Fibroblast of the aortic adventitia (primary cell): ENCODE data around the gene NTRK2. TPM values are rescaled to one million over a fixed set of nuclear protein-coding genes. Genes with fewer than 3 reads are reported as not detected.
A peak's percentile ranks its signal among the peaks of the same experiment; 100 is the strongest.

Experiments
- DNase-seq: peaks from one replicate; pipeline ENCODE4 v3.0.0-alpha.2; 2010; ENCODE audit warnings: low read depth
- H3K4me3 ChIP-seq: 2 replicates; pipeline ENCODE4 v1.5.1; 2011; ENCODE audit warnings: low read depth, mild to moderate bottlenecking, control low read depth, low read length, moderate library complexity
- CTCF ChIP-seq: IDR thresholded peaks from 2 replicates; pipeline ENCODE4 v1.5.1; 2011; ENCODE audit warnings: mild to moderate bottlenecking, low read length, control low read depth, inconsistent platforms; ENCODE audit not compliant: insufficient read depth
- total RNA-seq: library from RNA; depleted of rRNA; stranded (reverse); fragments of >200 nt; gene quantifications from 2 replicates; pipeline ENCODE4 v1.2.3, GENCODE V29; 2012; ENCODE audit warnings: low replicate concordance

Gene NTRK2
- total RNA-seq, 1 donor, result 3.3 TPM

GRCh38 chr9:84926793-84927192 lies 257.3 kb downstream of the NTRK2 start:
- H3K4me3 ChIP-seq, result no peak overlapping the region
- TF ChIP-seq CTCF, result no peak
- DNase-seq, result no peak

GRCh38 chr9:84928419-84928818 lies 258.9 kb downstream of the NTRK2 start:
- no peak for TF ChIP-seq CTCF
- no peak overlapping the region for H3K4me3 ChIP-seq
- no peak for DNase-seq

- DNase-seq, result no peak
- H3K4me3 ChIP-seq, result no peak overlapping the region
- no peak for TF ChIP-seq CTCF
Measured at GRCh38 chr9:84929068-84929467, 259.5 kb downstream of the NTRK2 start.

GRCh38 chr9:84932915-84933527 lies 263.5 kb downstream of the NTRK2 start:
- TF ChIP-seq CTCF, result no peak
- no peak overlapping the region for H3K4me3 ChIP-seq
- DNase-seq, result peak; percentile 2

- no peak for DNase-seq
- H3K4me3 ChIP-seq, result no peak overlapping the region
- no peak for TF ChIP-seq CTCF
Measured at GRCh38 chr9:84935528-84936117, 266.1 kb downstream of the NTRK2 start.

GRCh38 chr9:84937180-84937579 lies 267.7 kb downstream of the NTRK2 start:
- DNase-seq, result no peak
- no peak for TF ChIP-seq CTCF

GRCh38 chr9:84937581-84937980 lies 268.1 kb downstream of the NTRK2 start:
- DNase-seq, result no peak
- TF ChIP-seq CTCF, result no peak
- no peak overlapping the region for H3K4me3 ChIP-seq

More at GRCh38 chr9:84937180-84937579, 267.7 kb downstream of the NTRK2 start:
- no peak overlapping the region for H3K4me3 ChIP-seq
